Measurements from ENCODE around the gene PSMD1. TPM values are rescaled to one million over a fixed set of nuclear protein-coding genes. Genes with fewer than 3 reads are reported as not detected.

The PSMD1 gene
- total and polyA plus RNA-seq, 8 donors, result 13.4 to 35.6 (median 25.1) TPM

- ATAC-seq, result no peak
- Histone ChIP-seq H3K4me3 (no peak overlapping the region), H3K27ac (no peak overlapping the region), H3K4me1 (no peaks in the 10 kb centered on the region), H3K9me3 (no peaks in the 10 kb centered on the region), H3K36me3 (peaks cover 0 to 41% (median 17%) of the 10 kb centered on the region in 3 donors), H3K27me3 (no peaks in the 10 kb centered on the region)
- no peak for FAIRE-seq
- WGBS, 2 donors, result 88 to 94% methylated on average over 5 of the region's 5 CpGs
- intact Hi-C loops (cut with DNase I), result no loop called here
- no peak for DNase-seq
- TF ChIP-seq, protein P1, sequence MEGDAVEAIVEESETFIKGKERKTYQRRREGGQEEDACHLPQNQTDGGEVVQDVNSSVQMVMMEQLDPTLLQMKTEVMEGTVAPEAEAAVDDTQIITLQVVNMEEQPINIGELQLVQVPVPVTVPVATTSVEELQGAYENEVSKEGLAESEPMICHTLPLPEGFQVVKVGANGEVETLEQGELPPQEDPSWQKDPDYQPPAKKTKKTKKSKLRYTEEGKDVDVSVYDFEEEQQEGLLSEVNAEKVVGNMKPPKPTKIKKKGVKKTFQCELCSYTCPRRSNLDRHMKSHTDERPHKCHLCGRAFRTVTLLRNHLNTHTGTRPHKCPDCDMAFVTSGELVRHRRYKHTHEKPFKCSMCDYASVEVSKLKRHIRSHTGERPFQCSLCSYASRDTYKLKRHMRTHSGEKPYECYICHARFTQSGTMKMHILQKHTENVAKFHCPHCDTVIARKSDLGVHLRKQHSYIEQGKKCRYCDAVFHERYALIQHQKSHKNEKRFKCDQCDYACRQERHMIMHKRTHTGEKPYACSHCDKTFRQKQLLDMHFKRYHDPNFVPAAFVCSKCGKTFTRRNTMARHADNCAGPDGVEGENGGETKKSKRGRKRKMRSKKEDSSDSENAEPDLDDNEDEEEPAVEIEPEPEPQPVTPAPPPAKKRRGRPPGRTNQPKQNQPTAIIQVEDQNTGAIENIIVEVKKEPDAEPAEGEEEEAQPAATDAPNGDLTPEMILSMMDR (IDR thresholded peaks at IDR 0.05), result no peak
Observed at GRCh38 chr2:231068525-231069222, 12.0 kb downstream of the PSMD1 start.

DNA sequence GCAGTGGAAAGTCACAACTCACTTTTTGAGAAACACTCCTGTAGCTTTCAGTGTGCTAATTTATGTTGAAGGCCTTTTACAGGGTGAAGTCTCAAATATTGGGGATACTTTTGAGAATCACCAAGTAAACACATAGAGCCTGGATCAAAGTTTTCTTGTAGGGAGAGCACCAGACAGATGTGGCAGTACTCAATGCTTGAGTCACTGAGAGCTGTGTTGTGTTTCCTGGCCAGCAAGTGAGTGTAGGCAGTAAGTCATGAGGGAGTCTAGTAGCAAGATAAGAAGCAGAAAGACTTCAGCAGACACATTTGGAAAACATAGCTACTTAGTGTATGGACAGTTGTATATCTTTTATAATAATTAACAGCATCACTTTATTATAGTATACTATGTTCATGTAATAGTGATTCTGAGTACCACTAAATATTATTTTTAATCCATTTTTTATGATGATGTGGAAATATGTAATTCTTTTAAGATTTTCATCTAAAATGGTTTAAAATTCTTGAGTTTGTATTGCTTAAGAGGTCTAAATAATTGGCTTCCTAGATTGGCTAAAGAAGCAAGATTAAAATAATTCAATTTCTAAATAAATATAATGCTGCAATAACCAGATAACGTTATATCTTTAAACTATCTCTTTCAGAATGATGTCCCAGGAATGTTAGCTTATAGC is 12.8 kb downstream of the PSMD1 start:
- DNase-seq (no peak), FAIRE-seq (no peak), ATAC-seq (no peak)
- H3K4me1 ChIP-seq, result no peaks in the 10 kb centered on the region
- H3K36me3 ChIP-seq, result peaks cover 0 to 38% (median 17%) of the 10 kb centered on the region in 3 donors
- H3K27me3 ChIP-seq, result no peaks in the 10 kb centered on the region
- H3K27ac ChIP-seq, result no peak overlapping the region
- no peaks in the 10 kb centered on the region for H3K9me3 ChIP-seq
- H3K4me3 ChIP-seq, result no peak overlapping the region
- 83 to 88% methylated on average over 1 of the region's 1 CpG for WGBS, 2 donors
- intact Hi-C loops (cut with DNase I), result no loop called here
- TF ChIP-seq, protein P1 (IDR thresholded peaks at IDR 0.05), result no peak

GRCh38 chr2:231084565-231084964 is 27.9 kb downstream of the PSMD1 start:
- no peaks in the 10 kb centered on the region for H3K9me3 ChIP-seq
- 93 to 100% methylated on average over 1 of the region's 1 CpG for WGBS, 2 donors
- no peaks in the 10 kb centered on the region for H3K27me3 ChIP-seq
- intact Hi-C loops (cut with DNase I), result no loop called here
- TF ChIP-seq, protein P1 (IDR thresholded peaks at IDR 0.05), result no peak
- no peak for FAIRE-seq
- no peaks in the 10 kb centered on the region for H3K4me1 ChIP-seq
- H3K27ac ChIP-seq, result no peak overlapping the region
- H3K4me3 ChIP-seq, result no peak overlapping the region
- DNase-seq, result no peak
- peaks cover 8 to 77% (median 25%) of the 10 kb centered on the region in 3 donors for H3K36me3 ChIP-seq
- no peak for ATAC-seq

DNA sequence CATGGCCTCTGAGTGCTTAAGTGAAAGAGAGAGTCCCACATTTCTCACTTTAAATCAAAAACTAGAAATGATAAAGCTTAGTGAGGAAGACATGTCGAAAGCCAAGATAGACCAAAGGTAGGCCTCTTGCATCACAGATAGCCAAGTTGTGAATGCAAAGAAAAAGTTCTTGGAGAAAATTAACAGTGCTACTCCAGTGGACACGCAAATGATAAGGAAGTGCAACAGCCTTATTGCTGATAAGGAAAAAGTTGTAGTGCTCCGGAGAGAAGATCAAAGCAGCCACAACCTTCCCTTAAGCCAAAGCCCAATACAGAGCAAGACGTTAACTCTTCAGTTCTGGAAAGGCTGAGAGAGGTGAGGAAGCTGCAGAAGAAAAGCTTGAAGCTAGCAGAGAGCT is 32.1 kb downstream of the PSMD1 start:
- no peak overlapping the region for H3K4me3 ChIP-seq
- 63 to 67% methylated on average over 4 of the region's 4 CpGs for WGBS, 2 donors
- intact Hi-C loops (cut with DNase I), result no loop called here
- no peak for ATAC-seq
- no peaks in the 10 kb centered on the region for H3K9me3 ChIP-seq
- TF ChIP-seq, protein P1 (IDR thresholded peaks at IDR 0.05), result no peak
- no peaks in the 10 kb centered on the region for H3K27me3 ChIP-seq
- DNase-seq, result no peak
- no peak overlapping the region for H3K27ac ChIP-seq
- peaks cover 8 to 46% (median 9%) of the 10 kb centered on the region in 3 donors for H3K36me3 ChIP-seq
- FAIRE-seq, result no peak
- no peaks in the 10 kb centered on the region for H3K4me1 ChIP-seq

DNA sequence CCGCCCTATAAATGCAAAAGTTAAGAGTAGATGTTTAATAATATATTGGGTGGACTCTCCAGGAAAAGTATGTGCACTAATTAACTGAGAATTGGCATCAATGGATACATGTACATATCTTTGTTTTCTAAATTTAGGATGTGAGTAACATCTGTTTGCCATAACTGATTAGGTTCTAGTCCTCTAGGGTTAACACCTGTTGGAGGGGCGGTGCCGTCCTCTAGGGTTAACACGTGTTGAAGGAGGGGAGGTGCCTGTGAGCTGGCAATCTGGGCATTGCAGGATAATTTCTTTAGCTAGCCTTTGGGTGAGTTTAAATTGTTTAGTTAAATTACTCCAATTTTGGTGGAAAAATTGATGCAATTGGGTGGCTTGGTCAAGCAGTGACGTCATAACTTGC is 37.3 kb downstream of the PSMD1 start:
- DNase-seq (no peak), FAIRE-seq (no peak), ATAC-seq (no peak)
- TF ChIP-seq, protein P1 (IDR thresholded peaks at IDR 0.05), result no peak
- Histone ChIP-seq H3K9me3 (no peaks in the 10 kb centered on the region), H3K27me3 (no peaks in the 10 kb centered on the region), H3K36me3 (peaks cover 0 to under 1% (median 0%) of the 10 kb centered on the region in 3 donors), H3K27ac (no peak overlapping the region), H3K4me1 (no peaks in the 10 kb centered on the region), H3K4me3 (no peak overlapping the region)
- 94% methylated on average over 5 of the region's 5 CpGs for WGBS, 2 donors
- intact Hi-C loops (cut with DNase I), result loop anchor here in 1 of 3 donors (10.0 kb wide), 1 partner anchor 361 kb away; no protein-coding TSS in a partner anchor

Measured in pancreas (tissue), 10 donors.